Endothelial cell of umbilical vein (primary cell): ENCODE results near the gene DUSP16.

Experiments used
- CTCF ChIP-seq, 2 donors: IDR thresholded peaks; 1 replicate in 1 of 2; 2 replicates in 1 of 2; pipeline ENCODE4 v1.5.1; 2011; ENCODE audit warnings: low read length in 2 of 2, mild to moderate bottlenecking in 2 of 2, moderate library complexity in 2 of 2, control low read depth in 1 of 2, inconsistent platforms in 1 of 2, low read depth in 1 of 2; ENCODE audit not compliant: insufficient read depth in 1 of 2; ENCODE audit errors: extremely low read depth in 1 of 2
- EZH2 ChIP-seq: IDR thresholded peaks from 2 replicates; pipeline ENCODE4 v1.6.1; 2012; ENCODE audit warnings: borderline replicate concordance, low read depth, mild to moderate bottlenecking, moderate library complexity, low read length, inconsistent platforms; ENCODE audit not compliant: severe bottlenecking
- MYC ChIP-seq: IDR thresholded peaks from one replicate; pipeline ENCODE4 v1.6.1; 2011; ENCODE audit warnings: mild to moderate bottlenecking, low read depth, low read length
- POLR2A ChIP-seq: IDR thresholded peaks from 2 replicates; pipeline ENCODE4 v1.6.1; 2012; ENCODE audit warnings: low read depth, mild to moderate bottlenecking, control low read depth, low read length
- POLR2AphosphoS5 ChIP-seq: IDR thresholded peaks from 2 replicates; pipeline ENCODE4 v1.6.1; 2012; ENCODE audit warnings: low read depth, mild to moderate bottlenecking, control low read depth, low read length, moderate library complexity; ENCODE audit not compliant: insufficient read depth

- TF ChIP-seq MYC: no peak
- TF ChIP-seq CTCF (IDR thresholded peaks at IDR 0.05; ENCODE audit: extremely low read depth in 1 of 2, insufficient read depth in 1 of 2, low read depth in 1 of 2, low read length in 2 of 2): no peak
- no peak for TF ChIP-seq EZH2
- TF ChIP-seq POLR2AphosphoS5: no peak
- TF ChIP-seq POLR2A: no peak
Observed at GRCh38 chr12:12537421-12537820, 25.2 kb downstream of the DUSP16 start.
